Liver (tissue), 3 donors: ENCODE data around the gene ZNF70.

Experiments
- ATF3 ChIP-seq: IDR thresholded peaks from 2 replicates; pipeline ENCODE4 v1.6.1; 2016; ENCODE audit warnings: antibody characterized with exemption
- CTCF ChIP-seq: fragments of 150-350 bp; IDR thresholded peaks from 2 replicates; pipeline ENCODE4 v1.5.1; 2017; ENCODE audit warnings: improper control_type of control experiment, low read depth, low read length; ENCODE audit not compliant: missing input control
- EGR1 ChIP-seq, 2 donors: IDR thresholded peaks; 2 replicates each; pipeline ENCODE4 v1.6.1; 2016 to 2018; ENCODE audit warnings: antibody characterized with exemption in 2 of 2, low read depth in 2 of 2
- FOXA1 ChIP-seq: IDR thresholded peaks from 2 replicates; pipeline ENCODE4 v1.6.1; 2016; ENCODE audit warnings: antibody characterized with exemption
- MAX ChIP-seq: IDR thresholded peaks from 2 replicates; pipeline ENCODE4 v1.6.1; 2016; ENCODE audit warnings: antibody characterized with exemption
- RAD21 ChIP-seq, 2 donors: IDR thresholded peaks; 2 replicates each; pipeline ENCODE4 v1.6.1; 2016; ENCODE audit warnings: antibody characterized with exemption in 2 of 2, mild to moderate bottlenecking in 2 of 2
- REST ChIP-seq: IDR thresholded peaks from 2 replicates; pipeline ENCODE4 v1.6.1; 2016; ENCODE audit warnings: antibody characterized with exemption, mild to moderate bottlenecking
- TAF1 ChIP-seq: conservative IDR thresholded peaks from 2 replicates; pipeline ENCODE4 v1.6.1; 2016; ENCODE audit warnings: antibody characterized with exemption, mild to moderate bottlenecking
- donor health status: healthy.
- donor health status: healthy.

GRCh38 chr22:23700706-23701105 is 50.2 kb downstream of the ZNF70 start:
- TF ChIP-seq TAF1 (no peak), CTCF (no peak), MAX (no peak), RAD21 (IDR thresholded peaks at IDR 0.05) (no peak), FOXA1 (no peak), ATF3 (no peak), REST (no peak), EGR1 (IDR thresholded peaks at IDR 0.05; ENCODE audit: low read depth in 2 of 2) (no peak)
